Heart right ventricle (tissue), 16 donors: Measurements from ENCODE around the gene SLC6A5. TPM values are rescaled to one million over a fixed set of nuclear protein-coding genes. Genes with fewer than 3 reads are reported as not detected.
"Not testable (repeated sequence)": the region's sequence is repeated elsewhere in the genome, so short reads cannot be mapped to it uniquely, and the experiment has no call there.

Experiments
- ATAC-seq, 8 donors: fragments of 200-7000 bp; cut with Tn5 transposase; one replicate each; pipeline ENCODE4 v1.9.1; 2020; ENCODE audit warnings: mild to moderate bottlenecking in 8 of 8, moderate library complexity in 8 of 8, moderate number of reproducible peaks in 1 of 8
- DNase-seq, 2 donors: peaks; one replicate each; pipeline ENCODE4 v3.0.0-alpha.2; 2020
- H3K27ac ChIP-seq, 10 donors: fragments of 200-600 bp; sonication (generic) in 2 of 10; one replicate each; pipeline versions ENCODE4 v1.5.0 to v1.8.0; 2020 to 2022; ENCODE audit warnings: mild to moderate bottlenecking in 3 of 10
- H3K27me3 ChIP-seq, 7 donors: fragments of 200-600 bp; one replicate each; pipeline ENCODE4 v1.8.0; 2021 to 2022; ENCODE audit warnings: mild to moderate bottlenecking in 2 of 7
- H3K36me3 ChIP-seq, 9 donors: fragments of 200-600 bp; sonication (generic) in 1 of 9; one replicate each; pipeline versions ENCODE4 v1.5.0 to v1.8.0; 2020 to 2022; ENCODE audit warnings: mild to moderate bottlenecking in 2 of 9
- H3K4me1 ChIP-seq, 9 donors: fragments of 200-600 bp; sonication (generic) in 1 of 9; one replicate each; pipeline versions ENCODE4 v1.5.0 to v1.8.0; 2020 to 2022; ENCODE audit warnings: mild to moderate bottlenecking in 4 of 9
- H3K4me3 ChIP-seq, 10 donors: fragments of 200-600 bp; sonication (generic) in 2 of 10; one replicate each; pipeline versions ENCODE4 v1.5.0 to v1.8.0; 2020 to 2022; ENCODE audit warnings: mild to moderate bottlenecking in 7 of 10, moderate library complexity in 2 of 10
- H3K9me3 ChIP-seq, 11 donors: fragments of 200-600 bp in 10 of 11; sonication (generic) in 2 of 11; one replicate each; pipeline versions ENCODE4 v1.5.0 to v1.8.0; 2013 to 2022; ENCODE audit warnings: mild to moderate bottlenecking in 2 of 11, control low read depth in 1 of 11, moderate library complexity in 1 of 11
- CTCF ChIP-seq, 9 donors: fragments of 200-600 bp; sonication (generic) in 2 of 9; IDR thresholded peaks; one replicate each; pipeline versions ENCODE4 v1.5.0 to v1.8.0; 2021 to 2022; ENCODE audit warnings: antibody characterized with exemption in 9 of 9, mild to moderate bottlenecking in 5 of 9, moderate library complexity in 1 of 9
- WGBS, 2 donors: extraction: QIAGEN DNeasy Blood & Tissue Kit; methylation state at CpG; one replicate each; pipeline ENCODE4 v1.1.7; 2013; ENCODE audit warnings: inconsistent platforms in 1 of 2; 5-methylcytosine and 5-hydroxymethylcytosine counted together
- intact Hi-C, 10 donors: fragments of 100-400 bp; cut with DNase I; formaldehyde crosslinking; loops; one replicate each; pipeline versions ENCODE4 v1.11.1 to v1.14.2; 2022
- polyA plus RNA-seq, 2 donors: library from polyadenylated mRNA; stranded (reverse); fragments of 200-250 nt; gene quantifications; one replicate each; pipeline ENCODE4 v1.2.3, GENCODE V29; 2013
- total RNA-seq, 10 donors: library from RNA; stranded (reverse); fragmentation: NEBNext Ultra II Directional in 3 of 10; extraction: Animal tissue kit (Norgen Biotek cat#: 25700) in 3 of 10; gene quantifications; one replicate each; pipeline versions ENCODE4 v1.2.1 to v1.2.4, GENCODE V29; 2021 to 2023
- donor health status: Arrhythmogenic right ventricular cardiomyopathy.
- donor health status: ischemic (EF 13 %, LVEDD 7.1; RV severe dilation, severe dysfunction).
- donor health status: healthy with polysubstance abuse.
- donor health status: DM: no; HTN: yes; CAD: no.
- donor health status: DM: no; HTN: no; CAD: no.
- donor health status: ischemic (EF 25% LVEDD 6.9; RV normal size, moderate dysfunction).
- donor health status: ischemic (EF 25% LVEDD 5.7; RV mildly dilated, moderate dysfunction).
- donor health status: healthy.
- donor health status: DM: yes; HTN: yes; CAD: no.
- donor health status: Ischemic cardiomyopathy.
- donor health status: ischemic (EF 35%, LVEDD 5.7; RV mildly dilated, moderate dysfunction).
- donor health status: nonischemic (EF 11% LVEDD 7.7; RV severe dilation, severe dysfunction).
- donor health status: DM: yes; HTN: yes; CAD: no.
- donor health status: PGD.
- donor health status: ischemic (EF 29% LVEDD 5.4; RV normal size, mild dysfunction).
- donor health status: nonischemic (EF 23%, LVEDD 6.1; RV moderate dilation, normal function).

SLC6A5 gene
- total and polyA plus RNA-seq, 12 donors = not detected

GRCh38 chr11:20559523-20560300 is 39.7 kb upstream of the SLC6A5 start:
- Histone ChIP-seq H3K4me3 (no peak overlapping the region), H3K9me3 (peaks cover 0 to 20% (median 0%) of the 10 kb centered on the region in 11 donors), H3K27ac (no peak overlapping the region), H3K27me3 (peaks cover 0 to 4% (median 0%) of the 10 kb centered on the region in 7 donors), H3K36me3 (no peaks in the 10 kb centered on the region), H3K4me1 (peaks cover 0 to 6% (median 0%) of the 10 kb centered on the region in 9 donors)
- ATAC-seq (no peak), DNase-seq (no peak)
- no peak for TF ChIP-seq CTCF (IDR thresholded peaks at IDR 0.05)
- 78 to 81% methylated on average over 4 of the region's 4 CpGs for WGBS, 2 donors
- intact Hi-C loops = no loop called here

GRCh38 chr11:20561915-20562314 is 37.5 kb upstream of the SLC6A5 start:
- peaks cover 0 to 4% (median 0%) of the 10 kb centered on the region in 11 donors for H3K9me3 ChIP-seq
- DNase-seq = no peak
- 14 to 15% methylated on average over 1 of the region's 1 CpG for WGBS, 2 donors
- H3K4me1 ChIP-seq = peaks cover 0 to 21% (median 4%) of the 10 kb centered on the region in 9 donors
- peaks cover 0 to 4% (median 0%) of the 10 kb centered on the region in 7 donors for H3K27me3 ChIP-seq
- no peak for TF ChIP-seq CTCF (IDR thresholded peaks at IDR 0.05)
- peak in 5 of 8 donors; percentile 41 to 71 (median 59) for ATAC-seq
- no peak overlapping the region for H3K27ac ChIP-seq
- no peaks in the 10 kb centered on the region for H3K36me3 ChIP-seq
- H3K4me3 ChIP-seq = no peak overlapping the region
- intact Hi-C loops = no loop called here

DNA sequence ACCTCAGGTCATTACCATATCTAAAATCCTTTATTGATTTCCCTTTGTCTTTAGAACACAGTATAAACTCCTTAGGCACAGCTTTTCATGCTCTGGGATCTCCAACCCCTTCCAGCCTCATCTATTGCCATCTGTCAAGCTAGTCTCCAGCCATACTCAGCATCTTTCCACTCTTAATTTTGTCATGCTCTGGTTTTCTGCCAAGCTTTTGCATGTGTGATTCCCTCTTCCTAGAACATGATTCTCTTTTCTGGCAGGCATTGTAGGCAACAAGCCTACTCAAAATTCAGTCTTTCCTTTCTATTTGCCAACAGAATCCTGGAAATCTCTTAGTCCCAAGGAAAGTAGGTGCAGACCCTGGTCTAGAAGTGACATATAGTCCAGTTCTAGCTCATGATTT is 35.5 kb upstream of the SLC6A5 start:
- Histone ChIP-seq H3K4me3 (no peak overlapping the region), H3K27me3 (peaks cover 0 to 4% (median 0%) of the 10 kb centered on the region in 7 donors), H3K36me3 (no peaks in the 10 kb centered on the region), H3K4me1 (peaks cover 0 to 21% (median 4%) of the 10 kb centered on the region in 9 donors), H3K27ac (no peak overlapping the region), H3K9me3 (no peaks in the 10 kb centered on the region)
- intact Hi-C loops = no loop called here
- DNase-seq (no peak), ATAC-seq (no peak)
- TF ChIP-seq CTCF (IDR thresholded peaks at IDR 0.05) = no peak

GRCh38 chr11:20564846-20565635 is 34.4 kb upstream of the SLC6A5 start:
- H3K27ac ChIP-seq = peak overlapping the region in 1 of 10 donors; percentile 1
- no peaks in the 10 kb centered on the region for H3K9me3 ChIP-seq
- DNase-seq = no peak
- no peak for TF ChIP-seq CTCF (IDR thresholded peaks at IDR 0.05)
- H3K27me3 ChIP-seq = peaks cover 0 to 2% (median 0%) of the 10 kb centered on the region in 7 donors
- peak in 1 of 8 donors; percentile 65 for ATAC-seq
- intact Hi-C loops = no loop called here
- H3K36me3 ChIP-seq = no peaks in the 10 kb centered on the region
- H3K4me1 ChIP-seq = peaks cover 0 to 21% (median 4%) of the 10 kb centered on the region in 9 donors
- WGBS, 2 donors = 56 to 74% methylated on average over 1 of the region's 1 CpG
- H3K4me3 ChIP-seq = no peak overlapping the region

DNA sequence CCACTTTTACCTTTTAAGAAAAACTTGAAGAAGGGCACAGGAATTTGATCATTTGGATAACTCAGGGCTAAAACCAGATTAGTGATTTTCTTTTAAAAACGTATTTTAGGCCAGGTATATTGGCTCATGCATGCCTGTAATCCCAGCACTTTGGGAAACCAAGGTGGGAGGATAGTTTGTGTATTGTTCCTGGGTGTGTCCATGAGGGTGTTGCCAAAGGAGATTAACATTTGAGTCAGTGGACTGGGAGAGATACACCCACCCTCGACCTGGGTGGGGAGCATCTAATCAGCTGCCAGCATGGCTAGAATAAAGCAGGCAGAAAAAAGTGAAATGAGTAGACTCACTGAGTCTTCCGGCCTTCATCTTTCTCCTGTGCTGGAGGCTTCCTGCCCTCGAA is 33.3 kb upstream of the SLC6A5 start:
- H3K4me1 ChIP-seq = peaks cover 0 to 21% (median 4%) of the 10 kb centered on the region in 9 donors
- H3K36me3 ChIP-seq, DNase-seq, H3K9me3 ChIP-seq, ATAC-seq, H3K27me3 ChIP-seq, H3K4me3 ChIP-seq, intact Hi-C loops: not testable (repeated sequence)
- 46 to 57% methylated on average over 4 of the region's 4 CpGs for WGBS, 2 donors
- peak overlapping the region in 2 of 10 donors; percentile 56 to 58 for H3K27ac ChIP-seq
